Limb (tissue), 2 donors: ENCODE measurements around the gene IRF2.
"Not testable (repeated sequence)": the region's sequence is repeated elsewhere in the genome, so short reads cannot be mapped to it uniquely, and the experiment has no call there.

Experiments
- DNase-seq, 2 donors: peaks; one replicate each; pipeline ENCODE4 v3.0.0-alpha.2; 2016; ENCODE audit errors: extremely low spot score in 2 of 2

Gene IRF2

DNA sequence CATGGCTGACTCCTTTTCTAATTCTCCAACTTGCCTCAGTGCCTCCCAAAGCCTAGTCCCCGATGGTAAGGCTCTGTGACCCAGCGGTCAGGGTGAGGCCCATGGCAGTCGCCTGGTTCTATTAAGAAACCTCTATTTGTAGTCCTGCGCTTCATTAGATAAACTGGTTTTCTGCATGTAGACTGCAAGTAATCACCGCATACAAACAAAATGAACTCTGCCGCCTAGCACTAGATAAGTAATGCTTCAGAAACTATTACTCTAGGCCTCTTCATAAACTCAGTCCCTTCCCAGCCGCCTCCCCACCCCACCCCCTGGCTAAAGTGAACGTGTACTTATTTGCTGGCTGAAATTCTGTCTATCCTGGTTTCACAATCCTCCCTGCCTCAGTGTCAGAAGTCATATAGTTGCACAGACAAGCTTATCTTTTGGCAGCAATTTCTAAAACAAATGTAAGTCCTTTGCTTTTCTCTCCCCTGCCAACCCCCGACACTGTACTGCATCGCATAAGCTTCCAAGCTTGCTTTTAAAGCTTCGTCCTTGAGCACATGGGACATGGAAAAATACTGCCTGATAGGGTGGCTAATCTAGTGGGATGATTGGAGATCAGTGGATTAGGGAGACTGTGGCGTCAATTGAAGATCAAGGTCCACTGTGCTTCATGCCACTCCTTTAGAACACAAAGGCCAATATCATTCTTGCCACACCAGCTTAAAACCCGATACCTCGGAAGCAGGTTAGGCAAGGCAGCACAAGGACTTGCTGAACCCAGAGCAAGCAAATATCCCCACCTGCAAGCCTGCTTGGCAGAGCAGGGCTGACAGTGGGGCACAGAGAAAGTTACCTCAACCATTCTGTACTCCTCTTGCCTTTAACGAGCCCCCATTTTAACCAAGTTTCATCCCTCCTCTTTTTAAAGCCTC lies 125.8 kb downstream of the IRF2 start:
- DNase-seq: no peak

GRCh38 chr4:184347251-184348239 lies 126.8 kb downstream of the IRF2 start:
- DNase-seq: peak in 1 of 2 donors; percentile 50

GRCh38 chr4:184346682-184347081 lies 127.7 kb downstream of the IRF2 start:
- DNase-seq: no peak

GRCh38 chr4:184346273-184346672 lies 128.1 kb downstream of the IRF2 start:
- not testable (repeated sequence) for DNase-seq

DNA sequence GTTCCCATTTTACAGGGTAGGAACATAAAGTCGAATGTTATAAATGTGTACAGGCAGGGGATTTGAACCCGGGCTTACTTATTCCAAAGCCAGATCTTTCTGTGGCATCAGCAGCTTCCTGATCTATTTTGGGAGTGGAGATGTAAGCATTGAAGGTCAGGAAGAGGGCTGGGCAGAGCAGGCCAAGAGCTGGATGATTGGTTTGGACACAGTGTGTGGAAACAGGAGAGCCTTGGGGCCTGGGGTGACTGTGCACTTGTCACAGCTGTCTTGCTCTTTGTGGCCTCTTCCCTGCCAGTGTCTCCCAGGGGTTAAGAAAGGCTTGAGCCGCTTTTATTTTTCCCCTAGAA lies 128.8 kb downstream of the IRF2 start:
- no peak for DNase-seq

DNA sequence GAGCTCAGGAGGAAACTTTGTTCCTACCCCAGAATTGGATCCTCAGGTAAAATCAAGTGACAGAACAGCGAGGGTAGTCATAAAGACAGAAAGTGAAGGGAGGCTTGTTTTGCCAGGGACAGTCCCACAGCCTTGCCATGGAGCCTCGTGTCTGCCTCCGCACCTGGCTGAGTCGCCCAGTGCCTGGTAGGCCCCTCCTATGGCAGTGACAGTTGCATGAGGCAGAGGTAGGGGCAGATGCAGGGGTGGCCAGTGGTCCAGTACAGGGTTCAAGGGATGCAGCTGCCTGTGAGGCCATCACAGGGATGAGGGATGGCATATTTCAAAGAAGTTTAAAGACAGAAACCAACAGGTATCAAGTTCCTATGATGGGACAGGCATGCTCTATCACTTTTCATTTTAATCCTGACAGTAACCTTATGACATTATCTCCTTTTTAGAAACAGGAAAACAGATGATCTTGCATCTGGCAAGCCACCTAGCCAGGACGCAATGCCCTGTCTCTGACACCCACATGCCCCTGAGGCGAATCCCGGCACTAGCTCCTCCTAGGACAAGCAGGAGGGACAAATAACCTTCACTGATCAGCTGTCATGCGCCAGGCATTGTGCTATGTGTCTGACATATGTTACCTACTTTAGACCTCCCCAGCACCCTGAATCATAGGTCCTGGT lies 129.3 kb downstream of the IRF2 start:
- no peak for DNase-seq

GRCh38 chr4:184344435-184344834 lies 129.9 kb downstream of the IRF2 start:
- DNase-seq: no peak

- DNase-seq: peak; percentile 81 to 82
Measured at GRCh38 chr4:184343502-184344177, 130.7 kb downstream of the IRF2 start.

- DNase-seq: not testable (repeated sequence)
Measured at GRCh38 chr4:184342857-184343237, 131.5 kb downstream of the IRF2 start.

GRCh38 chr4:184342167-184342856 lies 132.0 kb downstream of the IRF2 start:
- no peak for DNase-seq

DNA sequence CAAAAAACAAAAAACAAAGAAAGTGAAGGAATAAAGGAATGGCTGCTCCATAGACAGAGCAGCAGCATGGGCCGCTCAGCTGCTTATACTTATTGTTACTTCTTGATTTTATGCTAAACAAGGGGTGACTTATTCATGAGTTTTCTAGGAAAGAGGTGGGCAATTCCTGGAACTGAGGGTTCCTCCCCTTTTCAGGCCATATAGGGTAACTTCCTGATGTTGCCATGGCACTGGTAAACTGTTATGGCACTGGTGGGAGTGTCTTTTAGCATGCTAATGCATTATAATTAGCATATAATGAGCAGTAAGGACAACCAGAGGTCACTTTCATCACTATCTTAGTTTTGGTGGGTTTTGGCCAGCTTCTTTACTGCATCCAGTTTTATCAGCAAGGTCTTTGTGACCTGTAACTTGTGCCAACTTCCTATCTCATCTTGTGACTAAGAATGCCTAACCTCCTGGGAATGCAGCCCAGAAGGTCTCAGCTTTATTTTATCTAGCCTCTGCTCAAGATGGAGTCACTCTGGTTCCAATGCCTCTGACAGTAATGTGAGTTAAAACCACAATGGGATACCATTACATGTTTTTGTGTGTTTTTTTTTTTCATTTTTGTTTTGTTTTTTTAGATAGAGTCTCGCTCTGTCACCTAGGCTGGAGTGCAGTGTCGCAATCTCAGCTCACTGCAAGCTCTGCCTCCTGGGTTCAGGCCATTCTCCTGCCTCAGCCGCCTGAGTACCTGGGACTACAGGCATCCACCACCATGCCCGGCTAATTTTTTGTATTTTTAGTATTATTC lies 134.8 kb downstream of the IRF2 start:
- not testable (repeated sequence) for DNase-seq

DNA sequence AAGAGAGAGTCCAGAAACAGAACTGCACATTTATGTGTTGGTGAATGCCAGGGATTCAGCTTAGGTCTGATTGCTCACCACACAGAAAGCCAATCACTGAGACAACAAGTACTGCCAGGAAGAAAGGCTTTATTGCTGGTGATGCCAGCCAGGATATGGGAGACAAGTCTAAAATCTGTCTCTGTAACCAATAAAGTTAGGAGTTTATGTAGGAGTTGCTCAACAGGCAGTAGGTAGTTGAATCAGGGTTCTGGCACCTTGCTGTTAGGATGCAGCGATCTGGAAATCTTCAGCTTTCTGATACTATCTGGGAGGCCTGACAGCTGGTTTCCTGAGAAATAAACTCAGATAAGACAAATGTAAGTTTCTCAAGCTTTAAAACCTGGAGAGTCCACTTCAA lies 136.4 kb downstream of the IRF2 start:
- no peak for DNase-seq
